GM15510 (cell line): ENCODE data around the gene PACS1.

Experiments
- POLR2A ChIP-seq: IDR thresholded peaks from 3 replicates; pipeline ENCODE4 v1.6.1; 2011; ENCODE audit warnings: borderline replicate concordance; ENCODE audit not compliant: insufficient read length; ENCODE audit errors: extremely low read depth

The PACS1 gene

GRCh38 chr11:66133216-66133775 is 63.2 kb downstream of the PACS1 start:
- no peak for TF ChIP-seq POLR2A

GRCh38 chr11:66136752-66137123 is 66.7 kb downstream of the PACS1 start:
- no peak for TF ChIP-seq POLR2A

GRCh38 chr11:66139817-66140404 is 69.8 kb downstream of the PACS1 start:
- no peak for TF ChIP-seq POLR2A

- TF ChIP-seq POLR2A = no peak
These were observed 72.5 kb downstream of the PACS1 start for GRCh38 chr11:66142370-66143263.

- TF ChIP-seq POLR2A = no peak
These were observed 73.1 kb downstream of the PACS1 start for GRCh38 chr11:66143264-66143566.

- TF ChIP-seq POLR2A = no peak
These were observed 74.1 kb downstream of the PACS1 start for GRCh38 chr11:66143996-66144678.

- no peak for TF ChIP-seq POLR2A
These were observed 76.0 kb downstream of the PACS1 start for GRCh38 chr11:66146074-66146473.

- TF ChIP-seq POLR2A = no peak
These were observed 76.9 kb downstream of the PACS1 start for GRCh38 chr11:66146940-66147339.

GRCh38 chr11:66150140-66150539 is 80.1 kb downstream of the PACS1 start:
- TF ChIP-seq POLR2A = no peak

GRCh38 chr11:66150725-66151124 is 80.7 kb downstream of the PACS1 start:
- no peak for TF ChIP-seq POLR2A

- TF ChIP-seq POLR2A = no peak
These were observed 81.2 kb downstream of the PACS1 start for GRCh38 chr11:66151273-66151672.

GRCh38 chr11:66154109-66154508 is 84.0 kb downstream of the PACS1 start:
- TF ChIP-seq POLR2A = no peak

- TF ChIP-seq POLR2A = no peak
These were observed 85.5 kb downstream of the PACS1 start for GRCh38 chr11:66155387-66156073.

GRCh38 chr11:66157182-66157864 is 87.3 kb downstream of the PACS1 start:
- TF ChIP-seq POLR2A = no peak
